SK-N-MC (cell line): ENCODE measurements around the gene NGEF.

Experiments used
- EZH2 ChIP-seq: fragments of 200-600 bp; sonication (generic); IDR thresholded peaks from one replicate; pipeline ENCODE4 v1.6.1; 2017; ENCODE audit warnings: antibody characterized with exemption
- FOXP2 ChIP-seq: optimal IDR thresholded peaks from 2 replicates; pipeline ENCODE3; 2011; ENCODE audit warnings: mild to moderate bottlenecking, moderate library complexity; ENCODE audit not compliant: insufficient read depth; ENCODE audit errors: extremely low read length, control extremely low read depth

DNA sequence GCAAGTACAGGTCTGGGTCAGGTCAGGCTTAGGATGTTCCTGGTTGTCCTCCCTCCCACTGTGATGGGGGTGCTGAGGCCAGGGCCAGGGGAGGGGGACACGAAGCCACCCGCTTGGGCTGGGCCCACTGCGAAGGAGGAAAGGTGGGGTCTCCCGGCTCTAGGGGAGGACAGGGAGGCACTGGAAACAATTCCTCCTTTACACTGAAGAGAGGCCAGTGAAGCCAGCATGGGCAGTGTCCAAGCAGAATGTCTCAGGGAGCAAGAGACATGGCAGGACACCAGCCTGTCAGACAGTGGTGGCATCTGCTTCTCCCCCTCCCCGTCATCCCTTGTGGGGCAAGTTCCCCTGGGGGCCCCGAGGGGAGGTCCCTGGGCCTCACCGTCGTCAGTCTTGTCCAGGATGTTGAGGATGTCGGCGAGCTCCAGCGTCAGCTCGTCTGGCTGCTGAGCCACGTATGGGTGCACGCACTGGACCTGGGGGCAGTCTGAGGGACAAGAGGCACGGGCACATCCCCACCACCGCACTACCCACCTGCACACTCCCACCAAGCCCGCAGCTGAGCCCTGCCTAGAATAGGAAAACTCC, 132.2 kb downstream of the NGEF start:
- TF ChIP-seq EZH2 = no peak
- TF ChIP-seq FOXP2 = no peak
